ENCODE results near the gene ADGRL3. TPM values are rescaled to one million over a fixed set of nuclear protein-coding genes. Genes with fewer than 3 reads are reported as not detected.

Gene ADGRL3
- total and polyA plus RNA-seq, 3 donors from 2014 or later, result 11.6 to 21.6 (median 12.8) TPM

- no peaks in the 10 kb centered on the region for H3K27me3 ChIP-seq
- WGBS, 2 donors, result 84 to 87% methylated on average over 2 of the region's 2 CpGs
- H3K27ac ChIP-seq, result no peak overlapping the region
- TF ChIP-seq CTCF (IDR thresholded peaks at IDR 0.05), result no peak
- TF ChIP-seq POLR2A (IDR thresholded peaks at IDR 0.05), result no peak
- H3K9me3 ChIP-seq, result no peaks in the 10 kb centered on the region
- intact Hi-C loops (cut with DNase I; ENCODE audit: low total_unique reads), result no loop called here
- no peak for DNase-seq
- H3K4me1 ChIP-seq, result no peaks in the 10 kb centered on the region
- H3K4me3 ChIP-seq, result no peak overlapping the region
- H3K36me3 ChIP-seq (ENCODE audit: low read depth, missing control alignments), result no peaks in the 10 kb centered on the region
These were observed 677.8 kb downstream of the ADGRL3 start for GRCh38 chr4:61877893-61878292.

- H3K27me3 ChIP-seq, result no peaks in the 10 kb centered on the region
- no peaks in the 10 kb centered on the region for H3K9me3 ChIP-seq
- H3K4me3 ChIP-seq, result no peak overlapping the region
- no peak overlapping the region for H3K27ac ChIP-seq
- WGBS, 2 donors, result 39 to 84% methylated on average over 2 of the region's 2 CpGs
- TF ChIP-seq CTCF (IDR thresholded peaks at IDR 0.05) (no peak), POLR2A (IDR thresholded peaks at IDR 0.05) (no peak)
- H3K36me3 ChIP-seq (ENCODE audit: low read depth, missing control alignments), result no peaks in the 10 kb centered on the region
- H3K4me1 ChIP-seq, result no peaks in the 10 kb centered on the region
- DNase-seq, result no peak
- intact Hi-C loops (cut with DNase I; ENCODE audit: low total_unique reads), result no loop called here
These were observed 682.3 kb downstream of the ADGRL3 start for GRCh38 chr4:61882381-61882780.

- TF ChIP-seq POLR2A (IDR thresholded peaks at IDR 0.05) (no peak), CTCF (IDR thresholded peaks at IDR 0.05) (no peak)
These were observed 686.0 kb downstream of the ADGRL3 start for GRCh38 chr4:61886131-61886530.

GRCh38 chr4:61889117-61889516 lies 689.0 kb downstream of the ADGRL3 start:
- Histone ChIP-seq H3K4me1 (no peaks in the 10 kb centered on the region), H3K36me3 (ENCODE audit: low read depth, missing control alignments) (no peaks in the 10 kb centered on the region), H3K27me3 (no peaks in the 10 kb centered on the region), H3K9me3 (no peaks in the 10 kb centered on the region), H3K4me3 (no peak overlapping the region), H3K27ac (no peak overlapping the region)
- TF ChIP-seq POLR2A (IDR thresholded peaks at IDR 0.05) (no peak), CTCF (IDR thresholded peaks at IDR 0.05) (no peak)
- 94 to 95% methylated on average over 1 of the region's 1 CpG for WGBS, 2 donors
- intact Hi-C loops (cut with DNase I; ENCODE audit: low total_unique reads), result no loop called here
- no peak for DNase-seq

More at GRCh38 chr4:61886131-61886530, 686.0 kb downstream of the ADGRL3 start:
- H3K36me3 ChIP-seq (ENCODE audit: low read depth, missing control alignments), result no peaks in the 10 kb centered on the region
- no peak overlapping the region for H3K27ac ChIP-seq
- no peaks in the 10 kb centered on the region for H3K27me3 ChIP-seq
- H3K9me3 ChIP-seq, result no peaks in the 10 kb centered on the region
- WGBS, 2 donors, result 43 to 52% methylated on average over 1 of the region's 1 CpG
- H3K4me3 ChIP-seq, result no peak overlapping the region
- intact Hi-C loops (cut with DNase I; ENCODE audit: low total_unique reads), result no loop called here
- no peak for DNase-seq
- H3K4me1 ChIP-seq, result no peaks in the 10 kb centered on the region

- TF ChIP-seq POLR2A (IDR thresholded peaks at IDR 0.05), result no peak
- no peak for TF ChIP-seq CTCF (IDR thresholded peaks at IDR 0.05)
- intact Hi-C loops (cut with DNase I; ENCODE audit: low total_unique reads), result no loop called here
- H3K4me3 ChIP-seq, result no peak overlapping the region
- no peaks in the 10 kb centered on the region for H3K9me3 ChIP-seq
- H3K27ac ChIP-seq, result no peak overlapping the region
- H3K4me1 ChIP-seq, result no peaks in the 10 kb centered on the region
- no peak for DNase-seq
- H3K36me3 ChIP-seq (ENCODE audit: low read depth, missing control alignments), result no peaks in the 10 kb centered on the region
- WGBS, 2 donors, result 59 to 64% methylated on average over 3 of the region's 3 CpGs
- no peaks in the 10 kb centered on the region for H3K27me3 ChIP-seq
These were observed 690.2 kb downstream of the ADGRL3 start for GRCh38 chr4:61890321-61890720.
